Lower leg skin (tissue), 3 donors: ENCODE measurements around the gene TMEM190.

Experiments
- CTCF ChIP-seq, 3 donors: fragments of 450-650 bp; IDR thresholded peaks; one replicate each; pipeline ENCODE4 v1.5.1; 2016; ENCODE audit warnings: antibody characterized with exemption in 3 of 3, mild to moderate bottlenecking in 3 of 3, moderate library complexity in 2 of 3
- POLR2A ChIP-seq, 2 donors: fragments of 450-650 bp; IDR thresholded peaks; one replicate each; pipeline ENCODE4 v1.6.1; 2016 to 2017; ENCODE audit warnings: antibody characterized with exemption in 2 of 2, mild to moderate bottlenecking in 1 of 2, moderate library complexity in 1 of 2

GRCh38 chr19:55352549-55353145, 24.0 kb upstream of the TMEM190 start:
- TF ChIP-seq CTCF (IDR thresholded peaks at IDR 0.05) (no peak), POLR2A (IDR thresholded peaks at IDR 0.05) (no peak)
